GM23248 (cell line): ENCODE data around the gene JDP2.

ENCODE experiments used
- EZH2 ChIP-seq: fragments of 200-600 bp; sonication (generic); IDR thresholded peaks from 2 replicates; pipeline ENCODE4 v1.6.1; 2018; ENCODE audit warnings: antibody characterized with exemption, mild to moderate bottlenecking; ENCODE audit not compliant: insufficient read depth, poor library complexity, severe bottlenecking
- EZH2phosphoT487 ChIP-seq: fragments of 200-600 bp; sonication (generic); IDR thresholded peaks from 2 replicates; pipeline ENCODE4 v1.6.1; 2018; ENCODE audit warnings: antibody characterized with exemption, moderate library complexity, mild to moderate bottlenecking, low read depth; ENCODE audit not compliant: insufficient read depth

DNA sequence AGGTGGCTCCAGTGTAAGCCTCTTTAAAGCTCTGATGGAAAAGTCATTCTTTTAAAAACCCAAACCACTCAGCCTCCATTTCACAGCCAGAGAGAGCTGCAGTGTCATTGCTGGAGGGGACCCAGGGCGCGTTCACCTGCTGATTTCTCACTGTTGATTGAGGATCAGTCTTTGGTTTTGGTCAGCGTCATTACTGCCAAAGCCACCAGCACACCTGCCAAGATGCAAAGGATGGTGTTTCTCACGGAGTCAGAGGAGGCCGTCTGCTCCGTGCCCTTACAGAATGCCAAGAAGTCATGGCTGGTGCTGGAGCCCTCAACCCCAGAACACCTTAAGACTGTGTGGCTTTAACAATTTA, 61.6 kb downstream of the JDP2 start:
- no peak for TF ChIP-seq EZH2
- TF ChIP-seq EZH2phosphoT487, result no peak
